Activated CD4-positive, alpha-beta T cell treated with anti-CD3 and anti-CD28 coated beads, Interleukin-2, amount 10 ng/mL, durations not matched to agents 7 days and 5 days (primary cell): Measurements from ENCODE around the gene PI16. TPM values are rescaled to one million over a fixed set of nuclear protein-coding genes. Genes with fewer than 3 reads are reported as not detected.
"Not testable (repeated sequence)": the region's sequence is repeated elsewhere in the genome, so short reads cannot be mapped to it uniquely, and the experiment has no call there.

Source experiments
- CTCF ChIA-PET: fragments of 350-600 bp; sonication (Branson Sonifier 250); formaldehyde crosslinking; loops from one replicate; lab custom pipeline; 2021; ENCODE audit warnings: antibody characterized with exemption; lab: Charles Lee
- POLR2A ChIA-PET: fragments of 350-600 bp; sonication (Branson Sonifier 250); formaldehyde crosslinking; loops from one replicate; lab custom pipeline; 2021; ENCODE audit warnings: antibody characterized with exemption; lab: Charles Lee
- DNase-seq: peaks from one replicate; pipeline ENCODE4 v3.0.0-alpha.2; 2020
- H3K27ac Mint-ChIP-seq: one replicate; pipeline ENCODE4 v1.8.0; 2021; ENCODE audit warnings: mild to moderate bottlenecking, moderate library complexity, mixed read lengths
- H3K27me3 Mint-ChIP-seq: one replicate; pipeline ENCODE4 v1.8.0; 2021; ENCODE audit warnings: mixed read lengths
- H3K36me3 Mint-ChIP-seq: one replicate; pipeline ENCODE4 v1.8.0; 2021; ENCODE audit warnings: low read depth, mixed read lengths
- H3K4me1 Mint-ChIP-seq: one replicate; pipeline ENCODE4 v1.8.0; 2021; ENCODE audit warnings: mixed read lengths
- H3K4me3 Mint-ChIP-seq: one replicate; pipeline ENCODE4 v1.8.0; 2021; ENCODE audit warnings: mild to moderate bottlenecking, moderate library complexity, mixed read lengths
- H3K9me3 Mint-ChIP-seq: one replicate; pipeline ENCODE4 v1.8.0; 2021; ENCODE audit warnings: mixed read lengths
- total RNA-seq, 2 experiments: library from RNA; stranded (reverse); gene quantifications; one replicate each; pipeline ENCODE4 v1.2.3, GENCODE V29; 2021

The PI16 gene
- total RNA-seq, 2 experiments from 2014 or later = 13.5 to 15.1 TPM

GRCh38 chr6:36933102-36933501 is 21.4 kb upstream of the PI16 start:
- Mint-ChIP-seq H3K4me1 (peaks cover 21% of the 10 kb centered on the region), H3K4me3 (no peak overlapping the region), H3K27ac (no peak overlapping the region), H3K27me3 (peaks cover 4% of the 10 kb centered on the region), H3K36me3 (no peaks in the 10 kb centered on the region), H3K9me3 (no peaks in the 10 kb centered on the region)
- DNase-seq = no peak
- POLR2A ChIA-PET = no interaction called here
- CTCF ChIA-PET = interaction anchor here (0.7 kb wide), 1 partner anchor 586 kb away, joined by 3 read pairs; no protein-coding TSS in a partner anchor

GRCh38 chr6:36933519-36933918 is 21.0 kb upstream of the PI16 start:
- POLR2A ChIA-PET = no interaction called here
- H3K4me3 Mint-ChIP-seq = no peak overlapping the region
- peaks cover 21% of the 10 kb centered on the region for H3K4me1 Mint-ChIP-seq
- peaks cover 4% of the 10 kb centered on the region for H3K27me3 Mint-ChIP-seq
- DNase-seq = no peak
- no peak overlapping the region for H3K27ac Mint-ChIP-seq
- CTCF ChIA-PET = interaction anchor here (0.7 kb wide), 1 partner anchor 586 kb away, joined by 3 read pairs; no protein-coding TSS in a partner anchor
- no peaks in the 10 kb centered on the region for H3K9me3 Mint-ChIP-seq
- no peaks in the 10 kb centered on the region for H3K36me3 Mint-ChIP-seq

DNA sequence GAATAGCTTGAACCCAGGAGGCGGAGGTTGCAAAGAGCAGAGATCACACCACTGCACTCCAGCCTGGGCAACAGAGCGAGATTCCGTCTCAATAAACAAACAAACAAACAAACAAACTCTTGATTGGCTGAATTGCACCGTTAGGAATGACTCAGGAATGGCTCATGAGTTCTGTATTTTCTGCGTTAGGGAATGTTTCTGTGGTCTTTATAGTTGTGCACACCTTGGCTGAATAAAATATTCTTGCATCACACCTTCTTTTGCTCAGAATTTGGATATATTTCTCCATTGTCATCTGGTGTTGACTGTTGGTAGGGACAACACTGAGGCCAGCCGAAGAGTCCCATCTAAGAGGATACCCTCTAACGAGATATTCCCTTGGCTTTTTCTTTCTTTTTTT is 19.6 kb upstream of the PI16 start:
- H3K4me3 Mint-ChIP-seq = no peak overlapping the region
- POLR2A ChIA-PET = no interaction called here
- no peaks in the 10 kb centered on the region for H3K9me3 Mint-ChIP-seq
- no peak for DNase-seq
- CTCF ChIA-PET = interaction anchor here (1.6 kb wide), 1 partner anchor 83 kb away, joined by 3 read pairs; no protein-coding TSS in a partner anchor
- no peaks in the 10 kb centered on the region for H3K36me3 Mint-ChIP-seq
- no peak overlapping the region for H3K27ac Mint-ChIP-seq
- H3K27me3 Mint-ChIP-seq = peaks cover 6% of the 10 kb centered on the region
- peaks cover 21% of the 10 kb centered on the region for H3K4me1 Mint-ChIP-seq

- ChIA-PET POLR2A (no interaction called here), CTCF (interaction anchor here (0.9 to 1.6 kb wide), 4 partner anchors 11 to 27 kb away, joined by 3 to 6 read pairs (median 4); partner anchors contain the start of gene PI16)
- DNase-seq = no peak
- Mint-ChIP-seq H3K4me3 (no peak overlapping the region), H3K4me1 (peaks cover 21% of the 10 kb centered on the region), H3K27ac (no peak overlapping the region), H3K9me3 (no peaks in the 10 kb centered on the region), H3K36me3 (no peaks in the 10 kb centered on the region), H3K27me3 (peaks cover 11% of the 10 kb centered on the region)
Measured at GRCh38 chr6:36936824-36937223, 17.7 kb upstream of the PI16 start.

- H3K4me3 Mint-ChIP-seq = no peak overlapping the region
- no peaks in the 10 kb centered on the region for H3K36me3 Mint-ChIP-seq
- no peaks in the 10 kb centered on the region for H3K9me3 Mint-ChIP-seq
- no peak overlapping the region for H3K27ac Mint-ChIP-seq
- H3K27me3 Mint-ChIP-seq = peaks cover 12% of the 10 kb centered on the region
- ChIA-PET CTCF (interaction anchor here (0.7 to 1.6 kb wide), 3 partner anchors 16 to 273 kb away, joined by 3 to 6 read pairs (median 3); partner anchors contain the start of gene PI16), POLR2A (no interaction called here)
- H3K4me1 Mint-ChIP-seq = peaks cover 19% of the 10 kb centered on the region
- no peak for DNase-seq
Measured at GRCh38 chr6:36937896-36938295, 16.6 kb upstream of the PI16 start.

- H3K4me1 Mint-ChIP-seq = peaks cover 20% of the 10 kb centered on the region
- H3K27me3 Mint-ChIP-seq = peaks cover 16% of the 10 kb centered on the region
- H3K27ac Mint-ChIP-seq = no peak overlapping the region
- H3K9me3 Mint-ChIP-seq = no peaks in the 10 kb centered on the region
- no peaks in the 10 kb centered on the region for H3K36me3 Mint-ChIP-seq
- ChIA-PET POLR2A (no interaction called here), CTCF (interaction anchor here (0.6 to 1.1 kb wide), 2 partner anchors 18 to 71 kb away, joined by 3 to 4 read pairs; no protein-coding TSS in a partner anchor)
- H3K4me3 Mint-ChIP-seq = no peak overlapping the region
- DNase-seq = no peak
Measured at GRCh38 chr6:36938536-36938935, 16.0 kb upstream of the PI16 start.

- H3K36me3 Mint-ChIP-seq, H3K27ac Mint-ChIP-seq, POLR2A ChIA-PET, H3K4me3 Mint-ChIP-seq, H3K9me3 Mint-ChIP-seq, DNase-seq: not testable (repeated sequence)
- peaks cover 16% of the 10 kb centered on the region for H3K27me3 Mint-ChIP-seq
- CTCF ChIA-PET = interaction anchor here (0.6 to 1.1 kb wide), 2 partner anchors 18 to 71 kb away, joined by 3 to 4 read pairs; no protein-coding TSS in a partner anchor
- H3K4me1 Mint-ChIP-seq = peaks cover 17% of the 10 kb centered on the region
Measured at GRCh38 chr6:36939005-36939404, 15.5 kb upstream of the PI16 start.

- Mint-ChIP-seq H3K4me1 (peaks cover 15% of the 10 kb centered on the region), H3K27ac (no peak overlapping the region), H3K36me3 (no peaks in the 10 kb centered on the region), H3K4me3 (no peak overlapping the region), H3K9me3 (no peaks in the 10 kb centered on the region), H3K27me3 (peaks cover 14% of the 10 kb centered on the region)
- ChIA-PET CTCF (interaction anchor here (0.6 to 1.2 kb wide), 2 partner anchors 16 to 54 kb away, joined by 3 read pairs; partner anchors contain the start of gene C6orf89), POLR2A (no interaction called here)
- no peak for DNase-seq
Measured at GRCh38 chr6:36940027-36940426, 14.5 kb upstream of the PI16 start.

DNA sequence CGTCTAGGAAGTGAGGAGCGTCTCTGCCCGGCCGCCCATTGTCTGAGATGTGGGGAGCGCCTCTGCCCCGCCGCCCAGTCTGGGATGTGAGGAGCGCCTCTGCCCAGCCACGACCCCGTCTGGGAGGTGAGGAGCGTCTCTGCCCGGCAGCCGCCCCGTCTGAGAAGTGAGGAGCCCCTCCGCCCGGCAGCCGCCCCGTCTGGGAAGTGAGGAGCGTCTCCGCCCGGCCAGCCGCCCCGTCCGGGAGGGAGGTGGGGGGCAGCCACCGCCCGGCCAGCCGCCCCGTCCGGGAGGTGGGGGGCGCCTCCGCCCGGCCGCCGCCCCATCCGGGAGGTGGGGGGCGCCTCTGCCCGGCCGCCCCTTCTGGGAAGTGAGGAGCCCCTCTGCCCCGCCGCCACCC is 13.0 kb upstream of the PI16 start:
- CTCF ChIA-PET = not testable (repeated sequence)

GRCh38 chr6:36942329-36942728 is 12.2 kb upstream of the PI16 start:
- H3K9me3 Mint-ChIP-seq, H3K36me3 Mint-ChIP-seq: not testable (repeated sequence)

More for the DNA sequence above, 13.0 kb upstream of the PI16 start:
- peaks cover 12% of the 10 kb centered on the region for H3K27me3 Mint-ChIP-seq
- DNase-seq, H3K4me1 Mint-ChIP-seq, H3K27ac Mint-ChIP-seq, H3K9me3 Mint-ChIP-seq, H3K4me3 Mint-ChIP-seq, H3K36me3 Mint-ChIP-seq, POLR2A ChIA-PET: not testable (repeated sequence)

GRCh38 chr6:36944650-36945049 is 9.9 kb upstream of the PI16 start:
- ChIA-PET CTCF (no interaction called here), POLR2A (no interaction called here)
- Mint-ChIP-seq H3K27ac (no peak overlapping the region), H3K27me3 (peaks cover 9% of the 10 kb centered on the region), H3K4me3 (no peak overlapping the region), H3K36me3 (no peaks in the 10 kb centered on the region), H3K9me3 (no peaks in the 10 kb centered on the region), H3K4me1 (peaks cover 36% of the 10 kb centered on the region)
- no peak for DNase-seq

More at GRCh38 chr6:36942329-36942728, 12.2 kb upstream of the PI16 start:
- H3K4me3 Mint-ChIP-seq, POLR2A ChIA-PET, H3K27ac Mint-ChIP-seq, DNase-seq, CTCF ChIA-PET: not testable (repeated sequence)
- H3K4me1 Mint-ChIP-seq = peaks cover 15% of the 10 kb centered on the region
- H3K27me3 Mint-ChIP-seq = peaks cover 12% of the 10 kb centered on the region

GRCh38 chr6:36945301-36945700 is 9.2 kb upstream of the PI16 start:
- no peak overlapping the region for H3K4me3 Mint-ChIP-seq
- H3K27me3 Mint-ChIP-seq = peaks cover 7% of the 10 kb centered on the region
- H3K36me3 Mint-ChIP-seq = no peaks in the 10 kb centered on the region
- H3K9me3 Mint-ChIP-seq = no peaks in the 10 kb centered on the region
- ChIA-PET CTCF (no interaction called here), POLR2A (no interaction called here)
- DNase-seq = no peak
- H3K27ac Mint-ChIP-seq = no peak overlapping the region
- peaks cover 43% of the 10 kb centered on the region for H3K4me1 Mint-ChIP-seq

DNA sequence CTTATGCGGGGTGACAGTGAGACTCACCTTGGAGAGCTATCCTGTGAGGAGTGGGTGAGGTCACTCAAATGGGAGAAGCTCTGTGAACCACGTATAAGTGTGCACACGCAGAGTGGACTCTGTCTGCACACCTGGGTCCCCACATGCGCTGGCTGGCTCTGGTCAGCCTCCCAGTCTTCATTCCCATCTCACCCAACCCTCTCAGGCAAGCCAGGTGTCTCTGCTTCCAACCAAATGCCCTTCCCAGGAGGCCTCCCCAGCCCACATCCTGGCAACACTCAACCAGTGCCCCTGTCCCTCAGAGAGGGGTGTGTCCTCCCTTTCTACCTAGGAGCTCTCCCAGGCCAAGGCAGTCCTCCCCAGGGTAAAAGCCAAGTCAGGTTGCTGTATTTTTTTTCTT is 8.0 kb upstream of the PI16 start:
- ChIA-PET CTCF (no interaction called here), POLR2A (no interaction called here)
- H3K36me3 Mint-ChIP-seq = no peaks in the 10 kb centered on the region
- H3K4me3 Mint-ChIP-seq = no peak overlapping the region
- H3K4me1 Mint-ChIP-seq = peaks cover 46% of the 10 kb centered on the region
- H3K27ac Mint-ChIP-seq = peak overlapping the region; percentile 38
- no peaks in the 10 kb centered on the region for H3K9me3 Mint-ChIP-seq
- peaks cover 5% of the 10 kb centered on the region for H3K27me3 Mint-ChIP-seq
- DNase-seq = no peak
